Germinal center (tissue), 1 donor: ENCODE results near the gene SCPEP1.
A peak's percentile ranks its signal among the peaks of the same experiment; 100 is the strongest.
"Not testable (repeated sequence)": the region's sequence is repeated elsewhere in the genome, so short reads cannot be mapped to it uniquely, and the experiment has no call there.

ENCODE experiments used
- DNase-seq: peaks from one replicate; pipeline ENCODE4 v3.0.0; 2012; ENCODE audit warnings: mixed read lengths, low spot score

Gene SCPEP1

DNA sequence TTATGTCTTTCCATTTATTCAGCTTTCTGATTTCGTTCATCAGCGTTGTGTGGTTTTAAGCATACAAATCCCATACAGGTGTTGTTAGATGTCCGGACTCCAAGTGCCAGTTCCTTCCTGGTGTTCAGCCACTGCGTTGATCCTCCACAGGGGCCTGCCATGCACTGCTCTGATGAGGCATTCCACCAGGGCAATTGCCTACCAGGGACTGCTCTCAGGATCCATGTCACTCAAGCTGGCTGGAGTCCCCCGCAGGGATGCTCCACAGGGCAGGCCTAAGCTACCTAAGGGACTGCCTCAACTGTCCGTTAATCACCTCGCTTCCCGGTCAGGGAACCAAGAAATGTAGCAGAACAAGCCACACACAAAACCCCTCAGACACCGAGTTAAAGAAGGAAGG lies 12.7 kb upstream of the SCPEP1 start:
- not testable (repeated sequence) for DNase-seq

- not testable (repeated sequence) for DNase-seq
Measured at GRCh38 chr17:56965681-56966080, 12.2 kb upstream of the SCPEP1 start.

GRCh38 chr17:56966338-56966737 lies 11.6 kb upstream of the SCPEP1 start:
- DNase-seq: no peak

GRCh38 chr17:56970974-56971373 lies 7.0 kb upstream of the SCPEP1 start:
- no peak for DNase-seq

DNA sequence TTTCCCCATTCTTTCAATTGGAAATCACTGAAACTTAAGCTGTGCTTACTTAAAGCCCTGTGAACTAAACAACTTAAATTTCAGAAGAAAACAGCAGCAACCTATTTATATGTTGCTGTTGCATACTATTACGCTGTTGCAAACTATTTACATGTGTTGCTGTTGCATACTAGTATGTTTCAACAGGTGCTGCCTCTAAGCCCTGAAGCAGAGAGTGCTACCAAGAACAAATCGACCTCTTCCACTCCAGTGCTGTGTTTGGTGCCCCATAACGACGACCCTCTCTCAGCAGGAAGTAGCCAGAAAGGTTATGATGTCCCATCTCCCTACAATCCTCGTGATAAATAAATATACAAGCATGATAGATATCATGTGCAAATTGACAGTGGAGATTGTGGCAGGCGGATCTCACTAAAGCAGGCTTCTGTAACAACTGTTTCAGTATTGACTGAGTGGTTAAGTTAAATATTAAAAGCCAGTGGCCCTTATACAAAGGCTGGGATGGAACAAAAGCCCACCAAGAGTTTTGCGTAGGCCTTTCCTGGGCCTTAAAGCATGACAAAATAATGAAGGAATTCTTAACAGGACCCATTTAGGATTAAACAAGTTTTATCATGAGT lies 5.7 kb upstream of the SCPEP1 start:
- DNase-seq: no peak

GRCh38 chr17:56973520-56973919 lies 4.4 kb upstream of the SCPEP1 start:
- DNase-seq: no peak

- DNase-seq: no peak
Measured at GRCh38 chr17:56974055-56974454, 3.9 kb upstream of the SCPEP1 start.

GRCh38 chr17:56975656-56976055 lies 2.3 kb upstream of the SCPEP1 start:
- no peak for DNase-seq

DNA sequence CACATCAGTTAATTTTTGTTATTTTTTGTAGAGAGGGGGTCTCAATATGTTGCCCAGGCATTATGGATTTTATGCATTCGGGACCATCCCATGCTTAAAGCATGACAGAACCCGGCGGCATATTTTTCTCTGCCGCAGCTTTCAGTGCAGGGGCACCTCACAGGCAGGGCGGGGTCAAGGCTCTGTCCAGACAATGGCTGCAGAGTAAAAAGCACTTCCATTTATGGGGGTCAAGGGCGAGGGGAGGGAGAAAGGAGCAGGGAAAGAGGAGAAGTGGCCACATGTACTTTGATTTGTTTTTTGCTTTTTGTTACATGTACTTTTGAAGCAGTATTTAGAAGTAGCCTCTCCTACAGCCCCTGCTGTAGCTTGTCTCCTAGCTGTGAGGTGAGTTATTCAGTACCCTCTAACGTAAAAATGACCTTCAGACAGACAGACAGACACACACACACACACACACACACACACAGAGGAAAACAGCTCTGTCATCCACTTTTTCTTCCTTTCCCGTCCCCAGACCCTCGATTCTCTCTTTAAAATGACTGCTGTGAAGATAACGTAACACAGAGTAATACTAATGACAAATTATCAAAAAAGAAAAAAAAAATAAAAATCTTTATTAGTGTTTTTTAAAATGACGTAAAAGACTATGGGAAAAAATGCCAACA lies 856 bp upstream of the SCPEP1 start:
- DNase-seq: no peak

- DNase-seq: peak; percentile 54
Measured at GRCh38 chr17:56978441-56979090, 635 bp downstream of the SCPEP1 start.

DNA sequence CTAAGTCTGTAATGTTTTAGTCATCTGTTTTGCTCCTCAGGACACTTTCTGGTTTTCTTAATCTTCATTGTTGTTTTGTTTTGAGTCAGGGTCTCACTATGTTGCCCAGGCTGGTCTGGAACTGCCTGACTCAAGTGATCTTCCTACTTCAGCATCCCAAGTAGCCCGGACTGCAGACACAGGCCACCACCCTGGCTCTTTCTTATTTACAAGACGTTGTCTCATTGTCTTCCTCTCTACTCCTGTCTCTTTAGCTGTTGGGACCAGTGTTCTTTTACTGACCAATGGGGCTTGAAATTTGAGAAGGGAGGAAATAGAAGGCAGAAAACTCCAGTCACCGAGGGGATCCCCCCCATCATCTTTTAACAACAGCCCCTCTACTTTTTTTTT lies 1.2 kb downstream of the SCPEP1 start:
- no peak for DNase-seq

GRCh38 chr17:56980526-56980925 lies 2.6 kb downstream of the SCPEP1 start:
- not testable (repeated sequence) for DNase-seq

DNA sequence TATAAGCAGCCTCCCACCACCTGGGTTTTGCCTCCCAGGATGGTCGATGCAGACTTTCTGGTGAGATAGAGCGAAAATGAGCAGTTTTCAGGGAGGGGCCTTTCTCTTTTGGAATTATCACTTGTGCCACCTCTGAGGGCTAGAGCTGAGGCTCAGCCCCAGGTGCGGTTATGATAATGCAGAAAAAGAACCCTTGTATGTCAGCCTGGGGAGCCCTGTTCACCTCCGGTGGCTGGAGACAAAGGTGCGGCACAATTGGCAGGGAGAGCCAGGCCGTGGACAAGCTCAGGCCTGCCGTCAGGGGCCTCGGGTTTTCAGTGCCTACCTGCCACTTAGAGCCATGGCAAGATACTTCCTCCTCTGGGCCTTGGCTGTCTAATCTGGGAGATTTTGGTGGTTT lies 4.4 kb downstream of the SCPEP1 start:
- DNase-seq: no peak

GRCh38 chr17:56983366-56983765 lies 5.4 kb downstream of the SCPEP1 start:
- DNase-seq: no peak

- no peak for DNase-seq
Measured at GRCh38 chr17:56985371-56986162, 7.6 kb downstream of the SCPEP1 start.

- DNase-seq: no peak
Measured at GRCh38 chr17:56987283-56987834, 9.4 kb downstream of the SCPEP1 start.

DNA sequence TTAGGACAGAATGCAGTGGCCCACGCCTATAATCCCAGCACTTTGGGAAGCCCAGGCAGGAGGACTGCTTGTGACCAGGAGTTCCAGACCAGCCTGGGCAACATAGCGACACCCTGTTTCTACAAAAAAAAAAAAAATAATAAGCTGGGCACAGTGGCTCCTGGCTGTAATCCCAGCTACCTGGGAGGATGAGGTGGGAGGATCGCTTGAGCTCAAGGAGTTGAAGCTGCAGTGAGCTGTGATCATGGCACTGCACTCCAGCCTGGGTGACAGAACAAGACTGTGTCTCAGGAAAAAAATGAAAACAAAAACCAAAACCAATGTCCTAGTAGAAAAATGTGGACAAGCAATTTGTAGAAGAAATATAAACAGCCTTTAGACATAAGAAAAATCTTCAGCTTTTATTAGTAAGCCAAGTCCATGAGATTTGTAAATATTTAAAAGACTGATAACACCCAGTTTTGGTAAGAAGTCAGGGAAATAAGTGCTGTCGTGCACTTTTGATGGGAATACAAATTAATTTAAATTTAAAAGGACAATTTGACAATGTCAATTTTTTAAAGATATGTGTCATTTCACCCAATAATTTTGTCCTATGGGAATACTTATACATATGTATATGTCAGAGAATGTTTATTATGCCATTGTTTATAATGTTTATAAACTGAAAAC lies 11.1 kb downstream of the SCPEP1 start:
- no peak for DNase-seq

DNA sequence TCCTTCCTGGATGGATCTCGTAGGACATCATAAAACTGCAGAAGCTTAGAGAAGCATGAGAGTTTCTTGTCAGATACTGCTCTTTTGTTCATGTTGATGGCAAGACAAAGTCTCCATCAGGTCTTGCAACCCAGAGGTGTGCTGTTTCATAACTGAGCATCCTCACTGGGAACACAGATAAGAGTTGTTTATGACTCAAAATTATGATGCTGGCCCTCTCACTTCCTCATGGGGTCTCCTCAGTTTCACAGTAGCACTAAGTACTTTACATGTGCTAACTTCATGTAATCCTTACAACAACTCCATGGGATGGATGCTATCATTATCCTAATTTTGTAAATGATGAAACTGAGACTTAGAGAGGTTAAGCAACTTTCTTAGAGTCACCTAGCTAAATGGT lies 14.4 kb downstream of the SCPEP1 start:
- DNase-seq: no peak

GRCh38 chr17:56994009-56994792 lies 16.3 kb downstream of the SCPEP1 start:
- DNase-seq: no peak

DNA sequence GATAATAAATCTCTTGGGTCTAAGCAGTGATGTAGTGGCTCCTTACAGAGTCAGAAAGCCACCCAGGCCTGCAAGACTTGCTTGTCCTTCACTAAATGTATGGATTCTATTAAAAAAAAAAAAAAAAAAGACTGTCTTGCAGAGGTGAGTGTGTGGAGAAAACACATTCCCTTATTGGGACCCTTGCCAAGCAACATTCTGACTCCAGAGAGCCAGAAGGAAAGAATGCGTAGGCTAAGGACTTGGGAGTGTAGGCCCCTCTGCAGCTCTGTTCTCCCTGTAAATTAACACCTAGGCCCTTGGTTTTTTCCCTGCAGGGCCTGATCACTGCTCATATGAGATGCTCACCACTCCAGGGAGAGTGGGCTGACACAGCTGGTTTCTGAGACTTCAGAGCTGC lies 17.8 kb downstream of the SCPEP1 start:
- no peak for DNase-seq

GRCh38 chr17:56997313-56997712 lies 19.4 kb downstream of the SCPEP1 start:
- DNase-seq: no peak
